MM.1S (cell line): ENCODE results near the gene PCNX3.

Experiments
- DNase-seq: peaks from one replicate; pipeline ENCODE4 v3.0.0-alpha.2; 2015
- H2AFZ ChIP-seq: fragments of 300-600 bp; sonication (generic); 2 replicates; pipeline ENCODE4 v1.6.0; 2016; ENCODE audit warnings: antibody characterized with exemption, low read length
- H3F3A ChIP-seq: fragments of 300-600 bp; sonication (generic); 2 replicates; pipeline ENCODE4 v1.6.1; 2016; ENCODE audit warnings: mild to moderate bottlenecking, antibody characterized with exemption, low read length, moderate library complexity, mixed read lengths; ENCODE audit not compliant: insufficient read depth
- H3K27ac ChIP-seq: fragments of 300-600 bp; sonication (generic); 2 replicates; pipeline ENCODE4 v1.5.1; 2016; ENCODE audit warnings: mild to moderate bottlenecking, low read length
- H3K27me3 ChIP-seq: fragments of 300-600 bp; sonication (generic); replicated peaks from 2 replicates; pipeline ENCODE4 v1.6.0; 2016; ENCODE audit warnings: low read length; ENCODE audit not compliant: insufficient read depth
- H3K36me3 ChIP-seq: fragments of 300-600 bp; sonication (generic); replicated peaks from 2 replicates; pipeline ENCODE4 v1.6.1; 2016; ENCODE audit warnings: mild to moderate bottlenecking, low read length, mixed read lengths; ENCODE audit not compliant: insufficient read depth
- H3K4me1 ChIP-seq: fragments of 300-600 bp; sonication (generic); 2 replicates; pipeline ENCODE4 v1.6.1; 2016; ENCODE audit warnings: low read length, mixed read lengths
- H3K4me2 ChIP-seq: fragments of 300-600 bp; sonication (generic); 2 replicates; pipeline ENCODE4 v1.6.0; 2016; ENCODE audit warnings: low read depth, low read length
- H3K4me3 ChIP-seq: fragments of 300-600 bp; sonication (generic); 2 replicates; pipeline ENCODE4 v1.5.1; 2016; ENCODE audit warnings: low read length, mixed read lengths
- H3K79me2 ChIP-seq: fragments of 300-600 bp; sonication (generic); 2 replicates; pipeline ENCODE4 v1.6.1; 2016; ENCODE audit warnings: mixed run types, low read length, mixed read lengths
- H3K9ac ChIP-seq: fragments of 300-600 bp; sonication (generic); 2 replicates; pipeline ENCODE4 v1.6.1; 2016; ENCODE audit warnings: low read length, mixed read lengths
- H3K9me2 ChIP-seq: fragments of 300-600 bp; sonication (generic); replicated peaks from 2 replicates; pipeline ENCODE4 v1.6.1; 2016; ENCODE audit warnings: mild to moderate bottlenecking, low read length, mixed read lengths; ENCODE audit not compliant: insufficient read depth
- H3K9me3 ChIP-seq: fragments of 300-600 bp; sonication (generic); replicated peaks from 2 replicates; pipeline ENCODE4 v1.6.1; 2016; ENCODE audit warnings: mild to moderate bottlenecking, low read length, mixed read lengths; ENCODE audit not compliant: insufficient read depth
- H4K20me1 ChIP-seq: fragments of 300-600 bp; sonication (generic); 2 replicates; pipeline ENCODE4 v1.6.1; 2016; ENCODE audit warnings: mild to moderate bottlenecking, low read length, moderate library complexity, mixed read lengths; ENCODE audit not compliant: insufficient read depth
- EZH2 ChIP-seq: fragments of 300-600 bp; sonication (generic); optimal IDR thresholded peaks from 2 replicates; pipeline ENCODE3; 2017; ENCODE audit warnings: low read depth, mild to moderate bottlenecking, antibody characterized with exemption, low read length, mixed read lengths
- EZH2phosphoT487 ChIP-seq: fragments of 300-600 bp; sonication (generic); IDR thresholded peaks from 2 replicates; pipeline ENCODE4 v1.6.1; 2018; ENCODE audit warnings: antibody characterized with exemption, low read length
- TF ChIP-seq, protein P1 (sequence below): fragments of 300-600 bp; sonication (generic); IDR thresholded peaks from 2 replicates; pipeline ENCODE4 v1.5.1; 2016; ENCODE audit warnings: antibody characterized with exemption, low read length, mixed read lengths

PCNX3 gene

DNA sequence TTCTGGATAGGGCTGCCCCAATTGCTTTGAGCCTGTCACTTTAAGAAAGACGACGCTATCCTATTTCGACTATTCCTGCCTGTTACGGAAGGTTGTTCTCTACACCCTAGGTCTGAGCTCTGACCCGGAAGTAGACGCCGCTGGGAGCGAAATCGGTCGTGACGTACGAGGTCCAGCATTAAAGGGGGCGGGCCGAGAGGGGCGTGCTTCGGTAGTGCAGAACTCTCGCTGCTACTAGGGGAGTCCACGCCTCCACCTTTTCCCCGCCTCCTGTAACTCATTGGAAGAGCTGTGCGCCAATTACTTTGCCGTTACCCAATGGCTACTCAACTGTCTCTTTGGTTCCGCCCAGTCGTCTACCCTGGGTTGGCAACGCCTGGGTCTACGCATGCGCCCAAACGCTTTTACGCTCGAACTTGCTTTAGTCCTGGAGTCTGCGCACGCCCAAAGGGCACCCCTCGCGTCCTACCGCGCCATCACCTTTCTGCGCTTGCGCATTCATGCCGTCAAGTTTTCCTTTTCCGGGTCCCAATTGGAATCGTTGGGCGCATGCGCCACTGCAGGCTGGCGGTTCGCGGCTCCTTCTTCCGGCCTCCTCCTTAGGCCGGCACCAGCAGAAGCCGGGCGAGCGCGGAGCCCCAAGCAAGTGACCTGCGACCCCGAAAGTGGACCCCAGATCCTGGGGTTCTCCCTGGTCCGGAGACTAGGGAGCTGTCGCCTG, at the start of gene PCNX3:
Gene PCNX3 (plus strand): TSS at position 548 of the 721 bp plus-strand sequence. CDS start 536 bp downstream, outside the sequence.
- H3F3A ChIP-seq: 0 out of 2 replicates have a peak, but pooled peaks cover 5% of the 10 kb centered on the region
- no peaks in the 10 kb centered on the region for H3K9me2 ChIP-seq
- peak within 1 kb of the TSS; percentile 76 for H3K27ac ChIP-seq
- H4K20me1 ChIP-seq: no peaks in the 10 kb centered on the region
- H3K4me2 ChIP-seq: peak within 1 kb of the TSS; percentile 99
- peaks cover 17% of the 10 kb centered on the region for H3K4me1 ChIP-seq
- H3K4me3 ChIP-seq: peak within 1 kb of the TSS; percentile 77
- no peaks in the 10 kb centered on the region for H3K9me3 ChIP-seq
- no peaks in the 10 kb centered on the region for H3K27me3 ChIP-seq
- H3K79me2 ChIP-seq: peaks cover 84% of the 10 kb centered on the region
- TF ChIP-seq EZH2: no peak
- TF ChIP-seq EZH2phosphoT487: no peak
- TF ChIP-seq, protein P1, sequence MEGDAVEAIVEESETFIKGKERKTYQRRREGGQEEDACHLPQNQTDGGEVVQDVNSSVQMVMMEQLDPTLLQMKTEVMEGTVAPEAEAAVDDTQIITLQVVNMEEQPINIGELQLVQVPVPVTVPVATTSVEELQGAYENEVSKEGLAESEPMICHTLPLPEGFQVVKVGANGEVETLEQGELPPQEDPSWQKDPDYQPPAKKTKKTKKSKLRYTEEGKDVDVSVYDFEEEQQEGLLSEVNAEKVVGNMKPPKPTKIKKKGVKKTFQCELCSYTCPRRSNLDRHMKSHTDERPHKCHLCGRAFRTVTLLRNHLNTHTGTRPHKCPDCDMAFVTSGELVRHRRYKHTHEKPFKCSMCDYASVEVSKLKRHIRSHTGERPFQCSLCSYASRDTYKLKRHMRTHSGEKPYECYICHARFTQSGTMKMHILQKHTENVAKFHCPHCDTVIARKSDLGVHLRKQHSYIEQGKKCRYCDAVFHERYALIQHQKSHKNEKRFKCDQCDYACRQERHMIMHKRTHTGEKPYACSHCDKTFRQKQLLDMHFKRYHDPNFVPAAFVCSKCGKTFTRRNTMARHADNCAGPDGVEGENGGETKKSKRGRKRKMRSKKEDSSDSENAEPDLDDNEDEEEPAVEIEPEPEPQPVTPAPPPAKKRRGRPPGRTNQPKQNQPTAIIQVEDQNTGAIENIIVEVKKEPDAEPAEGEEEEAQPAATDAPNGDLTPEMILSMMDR: no peak
- no peaks in the 10 kb centered on the region for H3K36me3 ChIP-seq
- no peak within 1 kb of the TSS for H2AFZ ChIP-seq
- DNase-seq: peak; percentile 100
- peak within 1 kb of the TSS; percentile 93 for H3K9ac ChIP-seq

DNA sequence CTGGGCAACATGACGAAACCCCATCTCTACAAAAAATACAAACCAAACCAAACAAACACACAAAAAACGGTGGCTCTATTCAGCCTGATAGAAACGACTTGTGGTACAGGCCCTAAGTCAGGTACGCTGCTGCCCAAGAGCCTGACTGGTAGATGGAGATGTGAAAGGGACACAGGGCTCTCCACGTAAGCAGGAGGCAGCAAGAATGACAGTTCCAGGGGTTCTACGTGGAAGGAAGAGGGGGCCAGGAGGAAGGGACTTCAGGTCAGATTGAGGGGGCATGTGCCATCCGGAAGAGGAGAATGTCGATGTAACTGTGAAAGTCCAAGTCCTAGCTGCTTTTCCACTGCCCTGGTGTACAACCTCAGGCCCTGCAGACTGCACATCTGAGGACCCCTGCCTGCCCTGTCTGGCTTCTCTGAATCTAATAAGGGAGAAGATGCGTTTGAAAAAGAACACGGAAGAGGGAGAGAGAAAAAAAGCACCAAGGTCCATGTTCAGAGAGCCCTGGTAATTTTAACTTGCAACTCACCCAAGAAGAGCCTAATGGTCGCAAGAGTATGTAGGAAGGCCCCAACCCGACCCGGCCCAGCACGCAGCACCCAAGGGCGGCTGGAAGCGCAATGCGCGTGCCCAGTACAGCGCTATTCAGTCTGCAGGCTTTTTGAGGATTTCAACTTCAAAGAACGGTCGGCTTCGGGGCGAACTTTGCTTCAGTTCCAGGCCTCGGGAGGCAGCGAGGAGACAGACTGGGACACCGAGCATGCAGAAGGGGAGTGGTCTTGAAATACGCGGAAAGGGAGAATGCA, 46.2 kb upstream of the PCNX3 start:
- H3K4me1 ChIP-seq: peaks cover 23% of the 10 kb centered on the region

DNA sequence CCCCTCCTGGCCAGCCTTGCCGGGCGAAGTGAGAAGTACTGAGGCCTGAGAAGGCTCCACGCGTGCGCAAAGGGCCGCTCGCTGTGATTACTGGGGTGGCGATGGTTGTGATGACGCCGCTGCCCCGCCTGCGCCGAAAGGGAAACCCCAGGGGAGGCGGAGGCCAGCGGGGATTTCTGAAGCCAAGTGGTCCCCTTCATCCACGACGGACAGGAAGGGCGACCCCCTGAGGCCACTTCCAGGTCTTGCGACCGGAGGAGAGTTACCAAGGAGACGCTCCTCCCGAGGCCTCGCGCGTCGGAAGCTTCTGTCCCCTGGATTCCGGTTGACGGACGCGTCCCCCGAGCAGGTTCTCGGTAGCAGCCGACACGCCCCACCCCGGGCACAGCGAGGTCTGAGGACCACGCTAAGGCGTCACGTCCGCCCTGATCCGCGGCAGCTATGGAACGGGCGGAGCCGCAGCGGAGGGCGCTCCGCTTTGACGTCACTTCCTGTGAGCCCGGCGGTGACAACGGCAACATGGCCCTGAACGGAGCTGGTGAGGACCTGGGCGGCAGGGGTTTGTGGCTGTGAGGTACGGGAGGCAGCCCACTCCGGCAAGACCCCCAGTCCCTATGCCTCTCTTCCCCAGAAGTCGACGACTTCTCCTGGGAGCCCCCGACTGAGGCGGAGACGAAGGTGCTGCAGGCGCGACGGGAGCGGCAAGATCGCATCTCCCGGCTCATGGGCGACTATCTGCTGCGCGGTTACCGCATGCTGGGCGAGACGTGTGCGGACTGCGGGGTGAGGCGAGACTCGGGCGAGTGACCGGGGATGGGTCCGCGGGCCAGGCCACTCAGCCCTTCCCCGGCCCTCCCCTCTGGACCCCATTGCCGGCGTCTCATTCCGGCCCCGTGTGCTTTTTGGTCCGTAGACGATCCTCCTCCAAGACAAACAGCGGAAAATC, 45.3 kb upstream of the PCNX3 start, which contains the start of gene ZNRD2:
Gene ZNRD2 (plus strand): TSS at position 505 of the 946 bp plus-strand sequence. CDS start 15 bp downstream, at position 520.
- H3K36me3 ChIP-seq: no peaks in the 10 kb centered on the region
- no peaks in the 10 kb centered on the region for H4K20me1 ChIP-seq
- TF ChIP-seq, protein P1: peak; percentile 39
- TF ChIP-seq EZH2 (no peak), EZH2phosphoT487 (no peak)
- peak within 1 kb of the TSS; percentile 98 for H3K4me3 ChIP-seq
- peak within 1 kb of the TSS; percentile 93 for H3K4me2 ChIP-seq
- H3F3A ChIP-seq: peaks cover 49% of the 10 kb centered on the region
- peak within 1 kb of the TSS; percentile 92 for H3K27ac ChIP-seq
- DNase-seq: peak; percentile 99
- peak within 1 kb of the TSS; percentile 68 for H2AFZ ChIP-seq
- H3K79me2 ChIP-seq: peaks cover 57% of the 10 kb centered on the region
- no peaks in the 10 kb centered on the region for H3K9me2 ChIP-seq
- H3K9ac ChIP-seq: peak within 1 kb of the TSS; percentile 86
- peaks cover 25% of the 10 kb centered on the region for H3K4me1 ChIP-seq
- no peaks in the 10 kb centered on the region for H3K27me3 ChIP-seq
- no peaks in the 10 kb centered on the region for H3K9me3 ChIP-seq

More for the DNA sequence above, 46.2 kb upstream of the PCNX3 start:
- H3K27ac ChIP-seq: peak overlapping the region; percentile 92
- no peaks in the 10 kb centered on the region for H3K36me3 ChIP-seq
- peak overlapping the region; percentile 44 for H2AFZ ChIP-seq
- H3K4me3 ChIP-seq: peak overlapping the region; percentile 98
- no peaks in the 10 kb centered on the region for H4K20me1 ChIP-seq
- H3K9me2 ChIP-seq: no peaks in the 10 kb centered on the region
- TF ChIP-seq EZH2 (no peak), EZH2phosphoT487 (no peak)
- TF ChIP-seq, protein P1: no peak
- peak overlapping the region; percentile 86 for H3K9ac ChIP-seq
- no peaks in the 10 kb centered on the region for H3K27me3 ChIP-seq
- H3K79me2 ChIP-seq: peaks cover 55% of the 10 kb centered on the region
- peak; percentile 16 for DNase-seq
- H3K4me2 ChIP-seq: peak overlapping the region; percentile 93
- no peaks in the 10 kb centered on the region for H3K9me3 ChIP-seq
- H3F3A ChIP-seq: peaks cover 40% of the 10 kb centered on the region
